HFFc6 (cell line): ENCODE data around the gene NUP50. TPM values are rescaled to one million over a fixed set of nuclear protein-coding genes. Genes with fewer than 3 reads are reported as not detected.
A peak's percentile ranks its signal among the peaks of the same experiment; 100 is the strongest.

Experiments
- DNase-seq: peaks from one replicate; pipeline ENCODE4 v3.0.0-alpha.2; 2018
- H3K27ac Mint-ChIP-seq: 2 replicates; pipeline ENCODE4 v1.8.0; 2020; ENCODE audit warnings: mild to moderate bottlenecking, mixed read lengths
- H3K27me3 Mint-ChIP-seq: 2 replicates; pipeline ENCODE4 v1.8.0; 2021; ENCODE audit warnings: mild to moderate bottlenecking, moderate library complexity, mixed read lengths; ENCODE audit not compliant: insufficient read depth
- H3K36me3 Mint-ChIP-seq: 2 replicates; pipeline ENCODE4 v1.8.0; 2021; ENCODE audit warnings: low read depth, mixed read lengths
- H3K4me1 Mint-ChIP-seq: 2 replicates; pipeline ENCODE4 v1.8.0; 2020; ENCODE audit warnings: low read depth, mixed read lengths
- H3K4me3 Mint-ChIP-seq: 2 replicates; pipeline ENCODE4 v1.8.0; 2020; ENCODE audit warnings: mild to moderate bottlenecking, moderate library complexity, mixed read lengths
- H3K9me3 Mint-ChIP-seq: 2 replicates; pipeline ENCODE4 v1.8.0; 2020; ENCODE audit warnings: mild to moderate bottlenecking, mixed read lengths
- CTCF ChIP-seq: fragments of 200-600 bp; sonication (generic); IDR thresholded peaks from 2 replicates; pipeline ENCODE4 v1.5.0; 2021; ENCODE audit warnings: antibody characterized with exemption, mild to moderate bottlenecking
- total RNA-seq, 6 experiments: library from RNA; stranded (reverse); fragmentation: NEBNext Ultra II Directional; extraction: Animal tissue kit (Norgen Biotek cat#: 25700); gene quantifications; 2 replicates in 1 of 6; 3 replicates in 5 of 6; pipeline ENCODE4 v1.2.3, GENCODE V29; 2021

The NUP50 gene
- total RNA-seq, 6 experiments from 2014 or later, result 44.3 to 63.0 (median 56.6) TPM

GRCh38 chr22:45151503-45151902 lies 12.2 kb upstream of the NUP50 start:
- Mint-ChIP-seq H3K36me3 (peaks cover 22% of the 10 kb centered on the region), H3K4me1 (peaks cover 39% of the 10 kb centered on the region), H3K27ac (no peak overlapping the region), H3K27me3 (peaks cover 2% of the 10 kb centered on the region), H3K9me3 (no peaks in the 10 kb centered on the region), H3K4me3 (no peak overlapping the region)
- TF ChIP-seq CTCF, result no peak
- DNase-seq, result no peak

- Mint-ChIP-seq H3K4me3 (peak overlapping the region; percentile 8; the same call in 1 of the 2 replicates), H3K27ac (peak overlapping the region; percentile 53), H3K27me3 (peaks cover 2% of the 10 kb centered on the region; the same call in 1 of the 2 replicates), H3K9me3 (no peaks in the 10 kb centered on the region), H3K36me3 (peaks cover 34% of the 10 kb centered on the region), H3K4me1 (peaks cover 35% of the 10 kb centered on the region)
- DNase-seq, result peak; percentile 50
- no peak for TF ChIP-seq CTCF
These were observed 9.3 kb upstream of the NUP50 start for GRCh38 chr22:45154383-45154782.

GRCh38 chr22:45155050-45155840 lies 8.5 kb upstream of the NUP50 start:
- Mint-ChIP-seq H3K36me3 (peaks cover 34% of the 10 kb centered on the region), H3K4me1 (peaks cover 35% of the 10 kb centered on the region), H3K4me3 (no peak overlapping the region), H3K27me3 (peaks cover 2% of the 10 kb centered on the region; the same call in 1 of the 2 replicates), H3K27ac (peak overlapping the region; percentile 47; the same call in 1 of the 2 replicates), H3K9me3 (no peaks in the 10 kb centered on the region)
- TF ChIP-seq CTCF, result no peak
- DNase-seq, result no peak

GRCh38 chr22:45157907-45158306 lies 5.8 kb upstream of the NUP50 start:
- no peak overlapping the region for H3K27ac Mint-ChIP-seq
- no peak for DNase-seq
- H3K36me3 Mint-ChIP-seq, result peaks cover 35% of the 10 kb centered on the region

GRCh38 chr22:45159652-45160462 lies 3.9 kb upstream of the NUP50 start:
- Mint-ChIP-seq H3K36me3 (peaks cover 33% of the 10 kb centered on the region), H3K4me1 (peaks cover 32% of the 10 kb centered on the region), H3K27me3 (no peaks in the 10 kb centered on the region), H3K9me3 (no peaks in the 10 kb centered on the region), H3K27ac (no peak overlapping the region), H3K4me3 (no peak overlapping the region)
- no peak for DNase-seq
- 0 out of 2 replicates have a peak, but pooled peaks have one; percentile 17 for TF ChIP-seq CTCF

More at GRCh38 chr22:45157907-45158306, 5.8 kb upstream of the NUP50 start:
- H3K9me3 Mint-ChIP-seq, result no peaks in the 10 kb centered on the region
- no peak overlapping the region for H3K4me3 Mint-ChIP-seq
- no peaks in the 10 kb centered on the region for H3K27me3 Mint-ChIP-seq
- no peak for TF ChIP-seq CTCF
- peaks cover 41% of the 10 kb centered on the region for H3K4me1 Mint-ChIP-seq
